H1 (cell line): Measurements from ENCODE around the gene TM7SF3. TPM values are rescaled to one million over a fixed set of nuclear protein-coding genes. Genes with fewer than 3 reads are reported as not detected.

Source experiments
- CTCF ChIA-PET: fragments of 300-600 bp; sonication (Branson Sonifier 250); formaldehyde crosslinking; loops from one replicate; lab custom pipeline; 2021; ENCODE audit not compliant: partially characterized antibody; lab: Charles Lee
- POLR2A ChIA-PET: fragments of 300-600 bp; sonication (Branson Sonifier 250); formaldehyde crosslinking; loops from one replicate; lab custom pipeline; 2021; ENCODE audit warnings: inconsistent platforms; ENCODE audit not compliant: partially characterized antibody; lab: Charles Lee
- DNase-seq, 2 experiments: peaks; one replicate each; pipeline versions ENCODE4 v3.0.0 to v3.0.0-alpha.2; 2010 to 2022; ENCODE audit warnings: low spot score in 2 of 2, low read depth in 1 of 2, mixed read lengths in 1 of 2
- FAIRE-seq: peaks from 2 replicates; lab custom pipeline; 2011; peaks lifted over from hg19 to GRCh38; lab: Jason Lieb, UNC
- H2AFZ ChIP-seq: 2 replicates; pipeline ENCODE4 v1.8.1; 2012; ENCODE audit warnings: low read length, inconsistent platforms
- H2AK5ac ChIP-seq: 2 replicates; pipeline ENCODE4 v1.6.1; 2013; ENCODE audit warnings: low read depth, low read length
- H2BK120ac ChIP-seq: replicated peaks from 2 replicates; pipeline ENCODE3; 2013; ENCODE audit warnings: low read depth, low read length, inconsistent platforms
- H2BK12ac ChIP-seq: 2 replicates; pipeline ENCODE4 v1.6.1; 2013; ENCODE audit warnings: low read depth, low read length
- H2BK15ac ChIP-seq: 2 replicates; pipeline ENCODE4 v1.6.1; 2013; ENCODE audit warnings: low read length
- H2BK20ac ChIP-seq: 2 replicates; pipeline ENCODE4 v1.6.1; 2013; ENCODE audit warnings: low read length
- H2BK5ac ChIP-seq: 2 replicates; pipeline ENCODE4 v1.6.1; 2013; ENCODE audit warnings: low read depth, low read length
- H3K14ac ChIP-seq: 2 replicates; pipeline ENCODE4 v1.6.1; 2013; ENCODE audit warnings: inconsistent platforms; ENCODE audit not compliant: insufficient read length
- H3K18ac ChIP-seq: 2 replicates; pipeline ENCODE4 v1.6.1; 2013; ENCODE audit warnings: low read length; ENCODE audit errors: extremely low read depth
- H3K23ac ChIP-seq: 2 replicates; pipeline ENCODE4 v1.6.1; 2013; ENCODE audit warnings: inconsistent platforms; ENCODE audit not compliant: insufficient read length
- H3K23me2 ChIP-seq: 2 replicates; pipeline ENCODE4 v1.6.1; 2013; ENCODE audit warnings: low read depth, low read length
- H3K27ac ChIP-seq: 2 replicates; pipeline ENCODE4 v1.6.1; 2011; ENCODE audit warnings: low read depth, low read length, inconsistent platforms
- H3K27me3 ChIP-seq, 4 experiments: replicated peaks in 1 of 4; 1 replicate in 1 of 4; 2 replicates in 3 of 4; pipeline versions ENCODE4 v1.6.1 to v1.8.1; 2011 to 2013; ENCODE audit warnings: low read length in 3 of 4, mild to moderate bottlenecking in 3 of 4, inconsistent platforms in 2 of 4, mixed read lengths in 2 of 4, moderate library complexity in 1 of 4; ENCODE audit not compliant: control insufficient read depth in 3 of 4, insufficient read depth in 3 of 4; ENCODE audit errors: extremely low read depth in 1 of 4
- H3K36me3 ChIP-seq, 4 experiments: 2 replicates each; pipeline versions ENCODE4 v1.6.1 to v1.8.1; 2011 to 2013; ENCODE audit warnings: mild to moderate bottlenecking in 4 of 4, low read length in 3 of 4, moderate library complexity in 2 of 4, control low read depth in 1 of 4, inconsistent platforms in 1 of 4; ENCODE audit not compliant: insufficient read depth in 4 of 4, control insufficient read depth in 2 of 4
- H3K4ac ChIP-seq: replicated peaks from 2 replicates; pipeline ENCODE3; 2013; ENCODE audit warnings: low read length, low read depth, mixed read lengths, inconsistent platforms; ENCODE audit not compliant: insufficient read length
- H3K4me1 ChIP-seq, 4 experiments: replicated peaks in 1 of 4; 1 replicate in 1 of 4; 2 replicates in 3 of 4; pipeline versions ENCODE4 v1.6.1 to v1.8.1; 2011 to 2013; ENCODE audit warnings: low read length in 3 of 4, inconsistent platforms in 2 of 4, mixed read lengths in 1 of 4; ENCODE audit not compliant: insufficient read depth in 4 of 4, control insufficient read depth in 3 of 4
- H3K4me2 ChIP-seq, 2 experiments: 2 replicates each; pipeline versions ENCODE4 v1.6.1 to v1.8.1; 2011 to 2013; ENCODE audit warnings: low read depth in 2 of 2, low read length in 2 of 2, control low read depth in 1 of 2, inconsistent platforms in 1 of 2, mild to moderate bottlenecking in 1 of 2; ENCODE audit not compliant: insufficient read depth in 1 of 2
- H3K4me3 ChIP-seq, 4 experiments: fragments of 200-600, 300-600 bp in 1 of 4; sonication (generic), shearing (Covaris generic), sonication (Bioruptor Twin) in 1 of 4; 2 replicates each; pipeline versions ENCODE4 v1.5.1 to v1.8.1; 2011 to 2016; ENCODE audit warnings: low read length in 4 of 4, low read depth in 3 of 4, control low read depth in 2 of 4, inconsistent platforms in 2 of 4, mild to moderate bottlenecking in 2 of 4, mixed read lengths in 1 of 4, moderate library complexity in 1 of 4; ENCODE audit not compliant: insufficient read depth in 2 of 4; ENCODE audit errors: extremely low read depth in 1 of 4
- H3K56ac ChIP-seq: replicated peaks from 2 replicates; pipeline ENCODE3; 2013; ENCODE audit warnings: low read depth, mild to moderate bottlenecking, mixed read lengths, low read length, inconsistent platforms; ENCODE audit not compliant: insufficient read length
- H3K79me1 ChIP-seq: 2 replicates; pipeline ENCODE4 v1.6.1; 2013; ENCODE audit warnings: low read depth, low read length, control low read depth
- H3K79me2 ChIP-seq, 2 experiments: 2 replicates each; pipeline versions ENCODE4 v1.6.1 to v1.8.1; 2012 to 2013; ENCODE audit warnings: low read length in 2 of 2, mild to moderate bottlenecking in 2 of 2, inconsistent platforms in 1 of 2; ENCODE audit not compliant: insufficient read depth in 2 of 2, control insufficient read depth in 1 of 2
- H3K9ac ChIP-seq, 4 experiments: replicated peaks in 1 of 4; 1 replicate in 1 of 4; 2 replicates in 3 of 4; pipeline versions ENCODE4 v1.6.1 to v1.8.1; 2011 to 2013; ENCODE audit warnings: low read depth in 3 of 4, low read length in 3 of 4, control low read depth in 2 of 4, mild to moderate bottlenecking in 2 of 4, moderate library complexity in 2 of 4, inconsistent platforms in 1 of 4; ENCODE audit errors: extremely low read depth in 1 of 4
- H3K9me3 ChIP-seq, 2 experiments: 2 replicates each; pipeline versions ENCODE4 v1.6.1 to v1.8.1; 2012 to 2013; ENCODE audit warnings: mild to moderate bottlenecking in 2 of 2, moderate library complexity in 2 of 2, control low read depth in 1 of 2, inconsistent platforms in 1 of 2, low read depth in 1 of 2, low read length in 1 of 2, mixed read lengths in 1 of 2; ENCODE audit not compliant: insufficient read depth in 2 of 2
- H4K20me1 ChIP-seq, 2 experiments: replicated peaks in 1 of 2; 2 replicates each; pipeline versions ENCODE3 to v1.8.1; 2011 to 2013; ENCODE audit warnings: inconsistent platforms in 2 of 2, low read length in 2 of 2, mild to moderate bottlenecking in 1 of 2; ENCODE audit not compliant: insufficient read depth in 2 of 2, control insufficient read depth in 1 of 2
- H4K5ac ChIP-seq: 2 replicates; pipeline ENCODE4 v1.6.1; 2013; ENCODE audit warnings: low read length, low read depth, mixed read lengths, inconsistent platforms; ENCODE audit not compliant: insufficient read length
- H4K8ac ChIP-seq: 2 replicates; pipeline ENCODE4 v1.8.0; 2013; ENCODE audit warnings: mild to moderate bottlenecking, moderate library complexity, low read length, inconsistent platforms; ENCODE audit not compliant: insufficient read depth; ENCODE audit errors: extremely low read depth
- H4K91ac ChIP-seq: replicated peaks from 2 replicates; pipeline ENCODE3; 2013; ENCODE audit warnings: low read length, mixed read lengths, inconsistent platforms; ENCODE audit not compliant: insufficient read length
- CBX8 ChIP-seq: fragments of 300-800, 300-1000 bp; sonication (generic); IDR thresholded peaks from 2 replicates; pipeline ENCODE4 v1.7.1; 2016; ENCODE audit warnings: low read depth, low read length, borderline replicate concordance
- CREB1 ChIP-seq: IDR thresholded peaks from 2 replicates; pipeline ENCODE4 v1.6.1; 2012; ENCODE audit warnings: inconsistent platforms
- GABPA ChIP-seq: IDR thresholded peaks from 2 replicates; pipeline ENCODE4 v1.6.1; 2011; ENCODE audit warnings: mild to moderate bottlenecking, low read length, moderate library complexity, borderline replicate concordance; ENCODE audit not compliant: insufficient read depth
- JUN ChIP-seq: IDR thresholded peaks from 2 replicates; pipeline ENCODE4 v1.6.1; 2011; ENCODE audit warnings: low read depth, mild to moderate bottlenecking, improper control_type of control experiment, low read length
- SIRT6 ChIP-seq: IDR thresholded peaks from one replicate; pipeline ENCODE4 v1.7.1; 2012; ENCODE audit warnings: low read length, inconsistent platforms
- SP2 ChIP-seq: IDR thresholded peaks from 2 replicates; pipeline ENCODE4 v1.6.1; 2012; ENCODE audit warnings: mild to moderate bottlenecking, low read length, inconsistent platforms
- WGBS, 2 experiments: shearing (Covaris generic) in 1 of 2; methylation state at CpG; one replicate each; pipeline versions ENCODE4 v1.1.6 to v1.1.7; 2013 to 2015; ENCODE audit warnings: low lambda C conversion rate in 2 of 2, mixed read lengths in 2 of 2, inconsistent platforms in 1 of 2, low coverage in 1 of 2, missing lambda C conversion rate in 1 of 2; ENCODE audit not compliant: insufficient replicate concordance in 2 of 2, insufficient coverage in 1 of 2, insufficient read length in 1 of 2; ENCODE audit errors: extremely low coverage in 1 of 2, missing lambda C conversion rate in 1 of 2; 5-methylcytosine and 5-hydroxymethylcytosine counted together
- polyA plus RNA-seq, 7 experiments: library from polyadenylated mRNA; depleted of rRNA in 3 of 7; stranded (reverse) in 5 of 7; unstranded in 2 of 7; fragments of >200 nt in 5 of 7; fragments of 200-250 nt in 2 of 7; gene quantifications; 1 replicate in 5 of 7; 2 replicates in 1 of 7; 4 replicates in 1 of 7; pipeline versions ENCODE4 v1.2.1 to v1.2.3, GENCODE V29; 2011 to 2013; ENCODE audit warnings: missing spikeins in 2 of 7, mixed read lengths in 2 of 7
- total RNA-seq: library from RNA; stranded (reverse); fragmentation: NEBNext Ultra II Directional; extraction: Animal tissue kit (Norgen Biotek cat#: 25700); gene quantifications from 2 replicates; pipeline ENCODE4 v1.2.1, GENCODE V29; 2021
- TF ChIP-seq, protein P1 (sequence below): IDR thresholded peaks from 2 replicates; pipeline ENCODE4 v1.6.1; 2012; ENCODE audit warnings: low read length, inconsistent platforms

TM7SF3 gene
- total and polyA plus RNA-seq, 2 of the 8 experiments (the other 6 are each of a cell fraction or from before 2014, with no cell fraction given) = 57.9 to 77.2 TPM

DNA sequence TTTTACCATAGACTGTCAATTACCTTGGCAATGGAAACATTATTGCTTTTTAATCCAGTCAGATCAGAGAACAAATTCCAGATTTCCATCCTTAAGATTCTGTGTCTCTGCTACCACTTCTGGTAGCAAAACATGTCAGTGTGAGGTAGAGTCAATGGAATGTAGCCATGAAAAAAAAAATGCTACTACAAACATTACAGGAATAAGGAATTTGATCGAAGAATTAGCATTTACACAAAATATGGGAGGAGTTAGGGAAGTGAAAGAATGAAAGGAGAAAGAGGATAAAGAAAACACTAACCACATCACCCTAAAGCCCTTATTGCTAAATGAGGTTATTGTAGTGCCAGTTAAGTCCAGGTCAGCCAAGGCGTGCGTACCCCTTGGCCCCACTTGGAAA lies 17.3 kb upstream of the TM7SF3 start:
- no peak for TF ChIP-seq CBX8
- no peak for TF ChIP-seq JUN
- no peak for TF ChIP-seq SIRT6
- TF ChIP-seq CREB1 = no peak
- TF ChIP-seq, protein P1, sequence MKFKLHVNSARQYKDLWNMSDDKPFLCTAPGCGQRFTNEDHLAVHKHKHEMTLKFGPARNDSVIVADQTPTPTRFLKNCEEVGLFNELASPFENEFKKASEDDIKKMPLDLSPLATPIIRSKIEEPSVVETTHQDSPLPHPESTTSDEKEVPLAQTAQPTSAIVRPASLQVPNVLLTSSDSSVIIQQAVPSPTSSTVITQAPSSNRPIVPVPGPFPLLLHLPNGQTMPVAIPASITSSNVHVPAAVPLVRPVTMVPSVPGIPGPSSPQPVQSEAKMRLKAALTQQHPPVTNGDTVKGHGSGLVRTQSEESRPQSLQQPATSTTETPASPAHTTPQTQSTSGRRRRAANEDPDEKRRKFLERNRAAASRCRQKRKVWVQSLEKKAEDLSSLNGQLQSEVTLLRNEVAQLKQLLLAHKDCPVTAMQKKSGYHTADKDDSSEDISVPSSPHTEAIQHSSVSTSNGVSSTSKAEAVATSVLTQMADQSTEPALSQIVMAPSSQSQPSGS = no peak
- TF ChIP-seq SP2 = no peak
- TF ChIP-seq GABPA = no peak
- H2AK5ac ChIP-seq = no peak overlapping the region
- H3K36me3 ChIP-seq = peaks cover 8 to 56% (median 31%) of the 10 kb centered on the region in 4 experiments
- H2BK120ac ChIP-seq = no peak overlapping the region
- H4K5ac ChIP-seq = no peak overlapping the region
- no peak overlapping the region for H3K56ac ChIP-seq
- no peak overlapping the region for H4K8ac ChIP-seq
- no peaks in the 10 kb centered on the region for H3K9me3 ChIP-seq
- no peak overlapping the region for H3K9ac ChIP-seq
- H3K23me2 ChIP-seq = no peaks in the 10 kb centered on the region
- DNase-seq (no peak), FAIRE-seq (no peak)
- no peaks in the 10 kb centered on the region for H3K4me1 ChIP-seq
- no peaks in the 10 kb centered on the region for H3K27me3 ChIP-seq
- no peak overlapping the region for H3K23ac ChIP-seq
- no peak overlapping the region for H3K18ac ChIP-seq
- H3K4me2 ChIP-seq = no peak overlapping the region
- POLR2A ChIA-PET = interaction anchor here (1.7 kb wide), 1 partner anchor 8 kb away, joined by 6 read pairs; no protein-coding TSS in a partner anchor
- H2AFZ ChIP-seq = no peak overlapping the region
- H3K4me3 ChIP-seq = no peak overlapping the region
- H3K79me1 ChIP-seq = no peaks in the 10 kb centered on the region
- no peak overlapping the region for H2BK5ac ChIP-seq
- H4K91ac ChIP-seq = no peak overlapping the region
- WGBS, 2 experiments = 85% methylated on average over 3 of the region's 3 CpGs; no CpG with 5 or more reads in 1 of the 2 experiments
- no peak overlapping the region for H3K14ac ChIP-seq
- no peak overlapping the region for H3K27ac ChIP-seq
- no peak overlapping the region for H2BK15ac ChIP-seq
- no peak overlapping the region for H2BK12ac ChIP-seq
- peaks cover under 1 to 2% of the 10 kb centered on the region in 2 experiments for H4K20me1 ChIP-seq
- H2BK20ac ChIP-seq = no peak overlapping the region
- no peaks in the 10 kb centered on the region for H3K79me2 ChIP-seq
- no peak overlapping the region for H3K4ac ChIP-seq
- CTCF ChIA-PET = interaction anchor here (0.7 to 1.1 kb wide), 2 partner anchors 8 to 361 kb away, joined by 3 to 4 read pairs; no protein-coding TSS in a partner anchor
